Measurements from ENCODE around the gene SLC7A10. TPM values are rescaled to one million over a fixed set of nuclear protein-coding genes. Genes with fewer than 3 reads are reported as not detected.

SLC7A10 gene
- total RNA-seq, 1 donor from 2014 or later: 0.62 TPM

DNA sequence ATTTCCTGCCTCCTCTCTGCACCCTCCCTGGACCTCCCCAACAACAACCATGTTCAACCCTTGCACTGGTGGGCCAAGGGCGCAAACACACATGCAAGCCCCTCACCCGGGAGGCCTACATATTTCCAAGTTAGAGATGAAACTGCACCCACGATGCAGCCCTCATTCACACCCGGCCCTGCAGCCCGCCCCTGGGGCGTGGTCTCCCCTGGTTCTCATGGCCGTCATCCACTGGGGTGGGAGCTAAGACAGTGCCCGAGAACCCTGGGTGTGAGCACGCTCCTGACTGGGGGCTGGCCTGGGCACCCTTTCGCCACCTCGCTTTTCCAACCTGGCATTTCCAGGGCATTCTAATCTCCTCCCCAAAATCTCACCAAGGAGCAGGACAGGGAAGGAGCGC is 7.0 kb upstream of the SLC7A10 start:
- Histone ChIP-seq H3K27ac (no peak overlapping the region), H3K36me3 (no peaks in the 10 kb centered on the region), H3K4me1 (no peaks in the 10 kb centered on the region), H3K9me3 (peaks cover 13% of the 10 kb centered on the region), H3K27me3 (ENCODE audit: low read depth) (peaks cover 10% of the 10 kb centered on the region), H3K4me3 (no peak overlapping the region)
- no peak for DNase-seq
- no peak for ATAC-seq
- intact Hi-C loops (cut with DNase I): no loop called here
- no peak for TF ChIP-seq CTCF (IDR thresholded peaks at IDR 0.05)

- ATAC-seq: no peak
- no peak overlapping the region for H3K4me3 ChIP-seq
- TF ChIP-seq CTCF (IDR thresholded peaks at IDR 0.05): no peak
- H3K4me1 ChIP-seq: no peaks in the 10 kb centered on the region
- peaks cover 13% of the 10 kb centered on the region for H3K9me3 ChIP-seq
- intact Hi-C loops (cut with DNase I): no loop called here
- no peak overlapping the region for H3K27ac ChIP-seq
- H3K36me3 ChIP-seq: no peaks in the 10 kb centered on the region
- H3K27me3 ChIP-seq (ENCODE audit: low read depth): peaks cover 22% of the 10 kb centered on the region
- DNase-seq: no peak
Measured at GRCh38 chr19:33231511-33231910, 5.9 kb upstream of the SLC7A10 start.

GRCh38 chr19:33229962-33230361 is 4.3 kb upstream of the SLC7A10 start:
- no peak for TF ChIP-seq CTCF (IDR thresholded peaks at IDR 0.05)
- DNase-seq (no peak), ATAC-seq (no peak)
- H3K9me3 ChIP-seq: peaks cover 13% of the 10 kb centered on the region
- peaks cover 5% of the 10 kb centered on the region for H3K4me1 ChIP-seq
- H3K27me3 ChIP-seq (ENCODE audit: low read depth): peaks cover 30% of the 10 kb centered on the region
- intact Hi-C loops (cut with DNase I): no loop called here
- H3K27ac ChIP-seq: no peak overlapping the region
- H3K36me3 ChIP-seq: no peaks in the 10 kb centered on the region
- no peak overlapping the region for H3K4me3 ChIP-seq

GRCh38 chr19:33227870-33228599 is 2.4 kb upstream of the SLC7A10 start:
- ATAC-seq (no peak), DNase-seq (no peak)
- no peak for TF ChIP-seq CTCF (IDR thresholded peaks at IDR 0.05)
- Histone ChIP-seq H3K4me3 (no peak overlapping the region), H3K27me3 (ENCODE audit: low read depth) (peaks cover 36% of the 10 kb centered on the region), H3K4me1 (peaks cover 5% of the 10 kb centered on the region), H3K9me3 (peaks cover 13% of the 10 kb centered on the region), H3K36me3 (no peaks in the 10 kb centered on the region), H3K27ac (no peak overlapping the region)
- intact Hi-C loops (cut with DNase I): no loop called here

DNA sequence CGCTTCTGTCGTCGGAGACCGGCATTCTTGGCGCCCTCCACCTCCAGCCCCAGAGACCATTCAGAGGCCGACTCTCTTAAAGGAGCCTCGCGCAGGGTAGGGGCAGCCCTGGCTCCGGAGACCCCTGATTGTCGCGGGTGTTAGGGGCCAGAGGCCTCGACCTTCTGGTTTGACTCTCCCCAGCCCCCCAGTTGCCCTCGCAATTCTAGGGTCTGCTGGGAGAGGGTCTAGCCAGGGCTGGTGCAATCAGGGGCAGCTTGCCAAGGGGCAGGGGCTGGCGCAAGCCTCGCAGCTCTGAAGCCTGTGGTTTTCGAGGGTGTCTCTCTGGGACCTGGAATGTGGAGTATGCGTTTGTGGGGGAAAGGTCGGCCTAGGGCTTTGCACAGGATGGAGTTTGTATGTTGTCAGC is 1.6 kb upstream of the SLC7A10 start:
- no peak for TF ChIP-seq CTCF (IDR thresholded peaks at IDR 0.05)
- Histone ChIP-seq H3K27me3 (ENCODE audit: low read depth) (peaks cover 36% of the 10 kb centered on the region), H3K4me3 (peak overlapping the region; percentile 45), H3K9me3 (peaks cover 13% of the 10 kb centered on the region), H3K4me1 (peaks cover 5% of the 10 kb centered on the region), H3K36me3 (no peaks in the 10 kb centered on the region), H3K27ac (peak overlapping the region; percentile 36)
- intact Hi-C loops (cut with DNase I): no loop called here
- DNase-seq (peak; percentile 67), ATAC-seq (peak; percentile 64 to 80)

All from lower lobe of right lung (tissue), 2 donors.